HuH-7.5 (cell line): ENCODE measurements around the gene OR52I1.

Experiments
- DNase-seq: peaks from one replicate; pipeline ENCODE4 v3.0.0; 2011; ENCODE audit warnings: low spot score

The OR52I1 gene

DNA sequence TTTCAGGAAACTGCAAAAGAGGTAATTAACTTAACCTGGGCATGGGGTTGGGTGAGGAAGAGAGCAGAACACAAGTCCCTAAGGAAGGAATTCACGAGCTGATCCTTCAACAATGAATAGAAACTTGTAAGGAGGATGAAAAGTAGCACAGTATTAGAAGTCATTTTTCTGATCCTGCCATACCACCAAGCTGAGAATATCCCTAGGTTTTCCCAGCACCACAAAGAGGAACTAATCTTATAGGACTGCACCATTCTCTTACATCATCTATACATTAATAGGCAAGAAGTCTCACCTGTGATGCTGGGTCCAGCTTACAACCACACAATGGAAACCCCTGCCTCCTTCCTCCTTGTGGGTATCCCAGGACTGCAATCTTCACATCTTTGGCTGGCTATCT is at the start of gene OR52I1:
OR52I1 (plus strand) TSS at position 301 of the 400 bp plus-strand sequence; CDS start at position 301, 0 bp downstream.
- no peak for DNase-seq

DNA sequence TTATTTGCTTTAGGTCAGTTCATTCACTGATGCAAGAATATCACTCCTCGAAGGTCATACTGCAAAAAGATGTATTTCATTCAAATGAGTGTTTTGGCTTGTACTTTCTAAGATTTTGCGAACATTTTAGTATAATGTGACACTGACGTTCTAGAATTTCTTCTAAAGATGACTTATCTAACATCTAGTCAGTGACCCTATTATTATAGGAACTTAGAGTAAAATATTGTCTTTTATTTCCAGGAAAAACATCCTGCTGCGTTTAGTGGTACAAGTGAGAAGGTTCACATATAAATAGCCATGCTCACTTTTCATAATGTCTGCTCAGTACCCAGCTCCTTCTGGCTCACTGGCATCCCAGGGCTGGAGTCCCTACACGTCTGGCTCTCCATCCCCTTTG is 48.9 kb upstream of the OR52I1 start, which contains the start of gene OR52M1:
OR52M1 (plus strand) TSS at position 301 of the 400 bp plus-strand sequence; CDS start at position 301, 0 bp downstream.
- no peak for DNase-seq

DNA sequence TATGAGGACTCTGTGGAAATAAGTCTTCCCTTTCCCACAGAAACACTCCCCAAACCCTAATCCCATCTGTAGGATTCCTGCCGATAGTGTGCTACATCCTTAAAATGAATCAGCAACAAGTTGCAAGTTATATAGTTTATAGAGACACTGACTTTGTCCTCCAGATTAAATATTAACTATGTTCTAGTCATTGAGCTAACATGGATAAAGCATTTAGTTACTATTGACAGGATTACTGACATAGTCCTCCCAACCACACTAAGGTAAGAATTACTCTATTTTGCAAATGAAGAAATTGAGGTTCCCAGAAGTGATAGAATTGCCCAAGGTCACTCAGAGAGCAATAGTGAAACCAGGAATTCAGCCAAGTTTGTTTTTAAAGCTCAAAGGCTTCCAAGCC is 47.0 kb upstream of the OR52I1 start:
- no peak for DNase-seq

- DNase-seq = no peak
Observed at GRCh38 chr11:4547416-4547815, 46.4 kb upstream of the OR52I1 start.

DNA sequence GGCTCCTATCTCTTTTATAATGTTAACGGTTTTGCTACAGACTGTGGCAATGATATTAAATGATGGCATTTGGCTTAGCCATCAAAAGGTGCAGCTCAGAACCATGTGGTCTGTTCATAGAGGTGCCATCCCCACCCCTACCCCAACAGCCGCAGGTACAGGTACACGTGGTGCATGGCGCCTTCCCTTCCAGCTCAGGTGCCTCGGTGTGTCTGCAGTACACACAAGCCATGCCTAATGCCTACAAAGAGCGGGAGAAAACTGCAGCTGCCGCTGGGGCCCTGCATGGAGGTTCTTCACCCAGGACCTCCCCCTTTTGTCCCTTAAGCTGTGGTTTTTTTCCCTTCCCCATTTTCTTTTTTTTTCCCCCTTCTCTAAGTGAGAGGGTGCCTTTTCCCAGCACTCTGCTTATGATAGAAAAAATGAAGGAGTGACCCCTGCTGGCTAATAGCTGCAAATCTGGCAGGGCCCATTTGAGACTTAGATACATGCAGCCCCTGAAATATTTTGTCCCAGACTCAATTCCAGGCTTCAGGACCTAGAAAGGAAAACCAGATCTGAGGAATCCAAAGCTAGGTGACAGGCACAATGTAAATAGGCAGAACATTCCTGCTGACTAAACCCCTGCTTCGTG is 42.4 kb upstream of the OR52I1 start:
- DNase-seq = no peak

GRCh38 chr11:4559527-4560440 is 34.1 kb upstream of the OR52I1 start:
- DNase-seq = no peak

DNA sequence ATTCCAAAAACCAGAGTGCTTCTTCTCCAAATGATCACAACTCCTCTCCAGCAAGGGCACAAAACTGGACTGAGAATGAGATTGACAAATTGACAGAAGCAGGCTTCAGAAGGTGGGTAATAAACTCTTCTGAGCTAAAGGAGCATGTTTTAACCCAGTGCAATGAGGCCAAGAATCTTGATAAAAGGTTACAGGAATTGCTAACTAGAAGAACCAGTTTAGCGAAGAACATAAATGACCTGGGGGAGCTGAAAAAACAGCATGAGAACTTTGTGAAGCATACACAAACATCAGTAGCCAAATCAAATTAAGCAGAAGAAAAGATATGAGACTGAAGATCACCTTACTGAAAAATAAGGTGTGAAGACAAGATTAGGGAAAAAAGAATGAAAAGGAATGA is 33.4 kb upstream of the OR52I1 start:
- DNase-seq = no peak

- no peak for DNase-seq
Observed at GRCh38 chr11:4565371-4565770, 28.5 kb upstream of the OR52I1 start.

- DNase-seq = no peak
Observed at GRCh38 chr11:4569075-4569474, 24.8 kb upstream of the OR52I1 start.

- no peak for DNase-seq
Observed at GRCh38 chr11:4576880-4577279, 17.0 kb upstream of the OR52I1 start.

GRCh38 chr11:4577761-4578160 is 16.1 kb upstream of the OR52I1 start:
- DNase-seq = no peak

GRCh38 chr11:4578624-4579023 is 15.2 kb upstream of the OR52I1 start:
- no peak for DNase-seq

DNA sequence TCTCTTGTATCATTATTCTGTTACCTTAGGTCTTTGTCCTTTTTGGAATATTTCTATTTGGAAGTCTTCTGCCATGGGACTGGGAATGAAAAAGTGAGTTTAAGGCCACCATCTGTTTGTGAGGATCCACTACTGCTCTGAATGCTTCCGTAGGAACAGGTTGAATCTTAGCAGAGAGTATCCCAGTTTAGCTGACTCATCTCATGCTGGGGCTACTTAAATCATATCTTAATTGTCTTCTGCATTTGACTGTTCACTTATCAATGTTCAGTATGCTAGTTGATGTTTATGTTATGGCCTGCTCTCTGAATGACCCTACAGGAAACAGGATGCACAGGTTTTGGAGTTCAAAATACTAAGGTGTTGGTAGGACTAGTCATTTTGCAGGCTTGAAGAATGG is 13.7 kb upstream of the OR52I1 start:
- DNase-seq = no peak

DNA sequence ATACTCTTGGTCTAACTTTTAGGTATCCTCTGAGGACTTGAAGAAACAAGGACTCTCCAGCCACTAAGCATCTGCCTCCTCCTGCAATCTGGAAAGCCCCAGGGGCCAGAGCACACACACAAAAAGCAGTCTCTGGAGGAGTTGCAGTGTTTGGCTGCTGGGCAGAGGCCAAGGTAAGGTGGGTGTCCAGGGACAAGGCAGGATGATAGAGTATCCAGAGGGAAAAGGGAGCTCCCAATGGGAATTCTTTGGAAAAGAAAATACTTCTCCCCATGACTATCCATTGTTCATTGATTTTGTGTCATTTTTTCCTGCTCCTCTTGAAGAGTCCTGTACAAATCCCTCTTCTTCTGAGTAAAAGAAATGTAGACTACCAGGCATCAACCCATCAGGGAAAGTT is 12.4 kb upstream of the OR52I1 start, which contains the start of gene OR52I2:
OR52I2 (plus strand) TSS at position 301 of the 400 bp plus-strand sequence.
- DNase-seq = no peak

GRCh38 chr11:4589017-4589416 is 4.8 kb upstream of the OR52I1 start:
- DNase-seq = no peak

DNA sequence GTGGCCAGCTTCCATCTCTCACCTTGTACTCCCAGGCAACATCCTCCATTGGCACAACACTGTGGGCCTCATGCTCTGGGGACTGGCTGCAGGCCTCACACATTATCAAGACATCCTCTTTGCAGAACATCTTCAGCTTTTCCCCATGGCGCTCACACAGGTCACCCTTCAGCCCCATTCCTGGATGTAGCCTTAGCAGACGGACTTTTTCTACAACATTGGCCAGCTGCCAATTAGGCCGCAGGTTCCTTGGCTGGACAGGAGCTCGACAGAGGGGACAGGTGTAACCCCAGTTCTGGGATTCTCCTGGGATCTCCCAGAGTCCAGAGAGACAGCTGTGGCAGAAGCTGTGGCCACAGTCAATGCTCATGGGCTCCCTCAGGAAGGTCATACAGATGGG is 11.2 kb downstream of the OR52I1 start:
- DNase-seq = no peak

DNA sequence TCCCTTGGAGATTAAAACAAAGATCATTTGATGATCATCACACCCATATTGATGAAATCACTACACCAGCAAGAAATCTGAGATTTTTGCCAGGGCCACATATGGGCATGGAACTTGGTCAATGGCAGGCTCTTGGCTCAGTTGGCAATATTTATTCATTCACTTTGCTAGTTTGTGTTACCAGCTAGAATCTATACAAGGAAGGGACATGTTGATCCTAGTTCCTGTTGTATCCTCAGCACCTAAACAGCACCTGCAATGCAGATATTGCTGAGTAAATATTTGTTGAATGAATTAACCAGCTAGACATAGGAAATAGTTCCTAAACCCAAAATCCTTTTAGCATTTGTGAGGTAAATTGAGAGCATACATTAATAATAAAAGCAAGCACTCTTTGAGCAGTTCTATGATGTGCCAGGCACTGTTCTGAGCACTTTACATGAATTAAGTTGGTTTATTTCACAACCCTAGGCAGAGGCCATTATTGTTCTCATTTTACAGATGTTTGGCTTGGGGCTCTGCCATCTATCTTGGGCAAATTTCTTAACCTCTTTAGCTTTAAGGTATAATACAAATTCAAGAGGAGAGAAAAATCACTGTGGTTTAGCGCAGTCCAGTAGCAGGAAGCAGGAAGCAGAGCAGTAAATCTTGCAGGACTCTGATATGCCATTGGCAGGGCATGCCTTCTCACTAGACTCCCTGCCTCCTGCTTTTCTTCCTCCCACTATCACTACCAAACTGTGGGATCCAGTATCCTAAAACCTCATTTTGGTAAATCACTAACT is 12.6 kb downstream of the OR52I1 start:
- no peak for DNase-seq

GRCh38 chr11:4607096-4607495 is 13.3 kb downstream of the OR52I1 start:
- no peak for DNase-seq

DNA sequence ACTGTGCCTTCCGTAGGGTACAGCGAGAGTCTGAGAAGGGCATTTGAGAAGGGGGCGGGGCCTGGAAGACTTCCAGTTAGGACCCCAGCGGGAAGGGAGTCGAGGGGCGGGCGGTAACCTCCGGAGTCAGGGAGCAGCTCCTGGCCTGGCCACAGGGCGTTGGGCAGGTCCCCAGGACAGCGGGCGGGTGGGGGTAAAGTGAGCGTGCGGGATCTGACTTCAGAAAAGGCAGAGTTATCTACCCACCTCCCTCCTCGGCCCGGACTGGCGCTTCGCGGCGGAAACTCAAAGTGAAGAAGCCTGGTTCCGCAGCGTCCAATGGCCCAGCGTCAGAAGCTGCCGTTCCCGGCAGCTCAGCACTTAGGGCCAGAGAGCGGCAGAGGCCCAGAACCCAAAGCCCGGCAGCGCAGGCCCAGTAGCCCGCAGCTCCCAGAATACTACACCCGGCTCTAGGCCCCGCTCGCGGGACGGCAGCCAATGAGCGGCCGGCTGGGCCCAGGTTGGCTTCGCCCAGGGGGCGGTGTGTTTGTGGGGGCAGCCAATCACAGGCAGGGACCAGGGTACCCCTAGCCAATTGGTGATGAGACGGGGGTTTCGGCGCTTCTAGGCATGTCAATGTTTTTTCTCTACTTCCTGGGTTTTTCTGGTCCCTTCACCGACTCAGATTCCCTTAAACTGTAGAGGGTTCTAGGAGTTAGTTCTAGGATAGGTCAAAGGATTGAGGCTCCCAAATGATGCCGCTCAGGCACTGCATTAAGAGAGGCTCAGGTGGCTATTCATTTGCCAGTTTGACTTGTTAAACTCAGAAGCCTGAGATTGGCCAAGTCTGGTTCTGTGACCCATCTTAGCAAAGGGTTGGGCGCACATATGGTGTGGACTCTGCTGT is 14.2 kb downstream of the OR52I1 start, which contains the start of gene TRIM68:
TRIM68 (minus strand) TSS at position 451 of the 886 bp plus-strand sequence. CDS start 2,727 bp downstream, outside the sequence.
- peak; percentile 79 for DNase-seq

DNA sequence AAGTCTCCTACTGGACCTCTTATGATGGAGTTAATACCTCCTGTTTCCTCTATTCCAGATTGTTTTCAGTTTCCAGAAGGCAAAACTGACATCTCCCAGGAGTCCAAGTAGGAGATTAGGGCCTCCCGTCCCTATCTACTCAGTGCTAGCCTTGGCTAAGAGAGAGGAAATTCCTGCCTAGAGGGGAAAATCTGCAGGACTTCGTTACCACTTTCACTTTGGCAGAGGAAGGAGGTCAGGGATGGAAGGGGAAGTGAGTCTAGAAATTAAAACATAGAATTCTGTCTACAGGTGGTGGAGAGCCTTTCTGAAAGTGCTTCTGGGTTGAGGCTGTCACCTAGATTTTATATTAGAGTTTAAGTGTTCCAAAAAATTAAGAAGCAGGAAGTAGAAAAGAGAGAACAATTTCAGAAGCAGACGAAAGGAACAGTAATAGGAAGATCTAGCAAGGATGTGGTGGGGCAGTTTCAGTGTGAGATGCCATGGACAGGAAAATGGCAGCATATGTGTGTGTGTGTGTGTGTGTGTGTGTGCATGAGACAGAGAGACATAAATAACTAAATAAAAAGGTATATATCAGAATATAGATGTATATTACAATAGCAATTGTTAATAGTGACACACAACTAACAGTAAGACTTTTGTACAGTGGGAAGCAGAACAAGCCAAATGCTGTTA is 16.6 kb downstream of the OR52I1 start:
- no peak for DNase-seq

- DNase-seq = no peak
Observed at GRCh38 chr11:4611986-4612385, 18.1 kb downstream of the OR52I1 start.
